Activated T-helper 17 cell treated with anti-CD3 and anti-CD28 coated beads, Interleukin-2, amount 50 U/mL, for 72 hours (primary cell): ENCODE data around the gene DACH1. TPM values are rescaled to one million over a fixed set of nuclear protein-coding genes. Genes with fewer than 3 reads are reported as not detected.
"Not testable (repeated sequence)": the region's sequence is repeated elsewhere in the genome, so short reads cannot be mapped to it uniquely, and the experiment has no call there.

Experiments used
- ATAC-seq: fragments of 150-1000 bp; cut with Tn5 transposase; replicated peaks from 2 replicates; pipeline ENCODE4 v1.10.0; 2021; ENCODE audit warnings: mild to moderate bottlenecking, moderate library complexity
- H3K27ac Mint-ChIP-seq: one replicate; pipeline ENCODE4 v1.8.0; 2022; ENCODE audit warnings: mixed read lengths
- H3K27me3 Mint-ChIP-seq: one replicate; pipeline ENCODE4 v1.8.0; 2022; ENCODE audit warnings: mixed read lengths
- H3K36me3 Mint-ChIP-seq: one replicate; pipeline ENCODE4 v1.8.0; 2022; ENCODE audit warnings: low read depth, mild to moderate bottlenecking, mixed read lengths
- H3K4me1 Mint-ChIP-seq: one replicate; pipeline ENCODE4 v1.8.0; 2022; ENCODE audit warnings: mixed read lengths
- H3K4me3 Mint-ChIP-seq: one replicate; pipeline ENCODE4 v1.8.0; 2022; ENCODE audit warnings: mild to moderate bottlenecking, mixed read lengths
- H3K9me3 Mint-ChIP-seq: one replicate; pipeline ENCODE4 v1.8.0; 2022; ENCODE audit warnings: mixed read lengths
- total RNA-seq, 2 donors: library from RNA; stranded (reverse); gene quantifications; one replicate each; pipeline ENCODE4 v1.2.3, GENCODE V29; 2022

The DACH1 gene
- total RNA-seq, 2 donors from 2014 or later: not detected

- Mint-ChIP-seq H3K36me3 (no peaks in the 10 kb centered on the region), H3K27ac (no peak overlapping the region), H3K4me1 (no peaks in the 10 kb centered on the region), H3K27me3 (no peaks in the 10 kb centered on the region), H3K9me3 (no peaks in the 10 kb centered on the region), H3K4me3 (no peak overlapping the region)
- no peak for ATAC-seq
These were observed 77.2 kb downstream of the DACH1 start for GRCh38 chr13:71789693-71790329.

DNA sequence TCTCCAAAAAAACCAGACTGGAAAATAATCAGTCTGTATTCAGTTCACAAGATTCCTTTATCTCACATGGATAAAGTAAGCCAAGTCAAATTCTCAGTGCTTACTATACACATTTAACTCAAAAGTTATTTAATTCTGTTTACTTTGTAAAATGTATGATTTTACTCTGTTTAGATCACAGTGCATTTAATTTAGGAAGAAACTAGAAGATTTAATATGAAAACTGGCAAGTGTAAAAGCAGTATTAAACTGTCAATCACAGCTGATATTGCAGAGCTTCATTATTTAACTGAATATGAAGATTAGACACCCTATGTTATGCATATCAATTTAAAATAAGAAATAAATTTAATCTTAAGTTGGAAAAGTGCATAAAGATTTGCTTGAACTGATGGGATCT is 78.0 kb downstream of the DACH1 start:
- no peaks in the 10 kb centered on the region for H3K4me1 Mint-ChIP-seq
- no peak overlapping the region for H3K4me3 Mint-ChIP-seq
- ATAC-seq: no peak
- H3K27ac Mint-ChIP-seq: no peak overlapping the region
- H3K27me3 Mint-ChIP-seq: no peaks in the 10 kb centered on the region
- no peaks in the 10 kb centered on the region for H3K36me3 Mint-ChIP-seq
- H3K9me3 Mint-ChIP-seq: no peaks in the 10 kb centered on the region

GRCh38 chr13:71787414-71787813 is 79.6 kb downstream of the DACH1 start:
- H3K36me3 Mint-ChIP-seq: no peaks in the 10 kb centered on the region
- H3K9me3 Mint-ChIP-seq: no peaks in the 10 kb centered on the region
- no peaks in the 10 kb centered on the region for H3K27me3 Mint-ChIP-seq
- H3K27ac Mint-ChIP-seq: no peak overlapping the region
- H3K4me3 Mint-ChIP-seq: no peak overlapping the region
- H3K4me1 Mint-ChIP-seq: no peaks in the 10 kb centered on the region
- no peak for ATAC-seq

DNA sequence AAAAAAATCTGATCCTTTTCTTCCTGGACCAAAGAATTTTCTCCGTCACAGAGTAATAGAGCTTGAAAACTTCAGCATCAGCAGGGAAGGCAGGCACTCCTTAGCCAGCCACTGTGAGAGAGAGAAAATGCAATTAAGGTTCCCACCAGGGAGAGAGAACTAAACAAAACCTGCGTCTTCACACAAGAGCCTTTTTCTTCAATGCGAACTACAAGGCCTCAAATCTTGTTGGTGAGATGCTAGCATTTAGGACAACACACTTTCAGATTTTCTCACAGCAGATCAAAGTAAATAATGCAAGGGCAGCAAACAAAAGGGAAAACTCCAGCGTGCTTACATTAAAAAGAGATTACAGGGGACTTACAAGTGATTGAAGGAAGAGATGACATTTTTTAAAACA is 80.1 kb downstream of the DACH1 start:
- H3K36me3 Mint-ChIP-seq: no peaks in the 10 kb centered on the region
- no peaks in the 10 kb centered on the region for H3K4me1 Mint-ChIP-seq
- H3K27ac Mint-ChIP-seq: no peak overlapping the region
- H3K27me3 Mint-ChIP-seq: no peaks in the 10 kb centered on the region
- no peak overlapping the region for H3K4me3 Mint-ChIP-seq
- no peaks in the 10 kb centered on the region for H3K9me3 Mint-ChIP-seq
- no peak for ATAC-seq

DNA sequence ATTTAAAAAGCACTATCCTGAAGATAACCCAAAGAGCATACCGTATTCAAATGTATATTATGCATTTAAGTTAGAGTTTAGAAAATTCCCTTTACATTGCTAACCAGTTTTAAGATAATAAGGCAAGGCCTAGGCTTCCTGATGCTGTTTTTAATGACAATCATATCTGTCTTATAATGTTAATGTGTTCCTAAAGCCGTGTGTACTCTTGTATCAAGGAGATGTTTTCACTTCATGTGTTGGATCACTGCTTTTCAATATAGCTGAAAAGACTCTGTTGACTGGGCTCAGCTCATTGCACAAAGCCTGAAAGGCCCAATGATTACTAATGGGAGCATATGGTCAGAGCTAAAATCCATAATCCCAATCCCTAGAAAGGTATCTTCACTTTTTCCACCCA is 81.6 kb downstream of the DACH1 start:
- no peaks in the 10 kb centered on the region for H3K36me3 Mint-ChIP-seq
- no peak for ATAC-seq
- no peaks in the 10 kb centered on the region for H3K4me1 Mint-ChIP-seq
- H3K27me3 Mint-ChIP-seq: no peaks in the 10 kb centered on the region
- no peak overlapping the region for H3K4me3 Mint-ChIP-seq
- H3K9me3 Mint-ChIP-seq: no peaks in the 10 kb centered on the region
- H3K27ac Mint-ChIP-seq: no peak overlapping the region

- H3K9me3 Mint-ChIP-seq: peaks cover 5% of the 10 kb centered on the region
These were observed 86.5 kb downstream of the DACH1 start for GRCh38 chr13:71780546-71780945.

DNA sequence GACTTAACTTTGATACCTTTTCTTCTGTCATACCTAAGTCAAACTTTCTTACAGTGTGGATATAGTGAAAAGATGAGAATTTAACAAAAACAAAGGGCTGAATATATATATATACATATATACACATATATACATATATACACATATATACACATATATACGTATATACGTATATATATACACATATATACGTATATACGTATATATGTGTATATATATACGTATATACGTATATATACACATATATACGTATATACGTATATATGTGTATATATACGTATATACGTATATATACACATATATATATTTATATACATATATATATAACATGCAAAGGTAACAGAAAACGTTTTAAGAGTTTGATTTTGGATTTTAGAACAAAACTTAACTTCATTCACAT is 88.0 kb downstream of the DACH1 start:
- not testable (repeated sequence) for ATAC-seq, H3K27ac Mint-ChIP-seq, H3K36me3 Mint-ChIP-seq, H3K27me3 Mint-ChIP-seq, H3K4me1 Mint-ChIP-seq, H3K9me3 Mint-ChIP-seq, H3K4me3 Mint-ChIP-seq

More at GRCh38 chr13:71780546-71780945, 86.5 kb downstream of the DACH1 start:
- H3K4me1 Mint-ChIP-seq: no peaks in the 10 kb centered on the region
- no peak for ATAC-seq
- no peaks in the 10 kb centered on the region for H3K36me3 Mint-ChIP-seq
- no peaks in the 10 kb centered on the region for H3K27me3 Mint-ChIP-seq
- H3K4me3 Mint-ChIP-seq: no peak overlapping the region
- no peak overlapping the region for H3K27ac Mint-ChIP-seq

- H3K27me3 Mint-ChIP-seq: no peaks in the 10 kb centered on the region
- no peak overlapping the region for H3K27ac Mint-ChIP-seq
- H3K4me3 Mint-ChIP-seq: no peak overlapping the region
- ATAC-seq: no peak
- H3K9me3 Mint-ChIP-seq: peaks cover 5% of the 10 kb centered on the region
- no peaks in the 10 kb centered on the region for H3K4me1 Mint-ChIP-seq
- H3K36me3 Mint-ChIP-seq: no peaks in the 10 kb centered on the region
These were observed 91.0 kb downstream of the DACH1 start for GRCh38 chr13:71775966-71776365.

- no peak for ATAC-seq
- Mint-ChIP-seq H3K27ac (no peak overlapping the region), H3K36me3 (no peaks in the 10 kb centered on the region), H3K4me1 (no peaks in the 10 kb centered on the region), H3K4me3 (no peak overlapping the region), H3K9me3 (peaks cover 3% of the 10 kb centered on the region), H3K27me3 (no peaks in the 10 kb centered on the region)
These were observed 92.1 kb downstream of the DACH1 start for GRCh38 chr13:71774863-71775262.

- Mint-ChIP-seq H3K27me3 (no peaks in the 10 kb centered on the region), H3K27ac (no peak overlapping the region), H3K4me3 (no peak overlapping the region), H3K4me1 (no peaks in the 10 kb centered on the region), H3K36me3 (no peaks in the 10 kb centered on the region), H3K9me3 (no peaks in the 10 kb centered on the region)
- no peak for ATAC-seq
These were observed 93.5 kb downstream of the DACH1 start for GRCh38 chr13:71773531-71773930.

DNA sequence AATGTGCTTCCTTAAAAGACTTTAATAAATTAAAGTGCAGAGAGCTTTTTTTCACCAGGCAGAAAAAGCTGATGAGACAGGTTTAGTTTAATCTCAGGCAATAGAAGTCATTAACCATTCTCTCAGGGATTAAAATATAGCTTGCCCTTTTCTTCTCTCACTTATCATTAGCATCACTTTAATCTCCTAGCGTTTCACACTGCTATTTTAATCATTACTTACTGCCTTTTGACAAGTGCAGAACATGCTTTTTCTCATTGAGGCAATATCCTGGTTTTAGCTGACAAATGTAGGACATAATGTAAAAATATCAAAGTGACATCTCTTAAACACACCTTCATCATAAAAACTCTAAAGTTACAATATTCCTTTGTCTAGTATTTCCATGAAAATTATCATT is 94.6 kb downstream of the DACH1 start:
- H3K4me1 Mint-ChIP-seq: no peaks in the 10 kb centered on the region
- no peak for ATAC-seq

GRCh38 chr13:71771144-71771543 is 95.9 kb downstream of the DACH1 start:
- Mint-ChIP-seq H3K27me3 (no peaks in the 10 kb centered on the region), H3K4me3 (no peak overlapping the region), H3K9me3 (no peaks in the 10 kb centered on the region), H3K27ac (no peak overlapping the region), H3K4me1 (no peaks in the 10 kb centered on the region), H3K36me3 (no peaks in the 10 kb centered on the region)
- no peak for ATAC-seq

More for the DNA sequence above, 94.6 kb downstream of the DACH1 start:
- H3K9me3 Mint-ChIP-seq: no peaks in the 10 kb centered on the region
- H3K4me3 Mint-ChIP-seq: no peak overlapping the region
- H3K36me3 Mint-ChIP-seq: no peaks in the 10 kb centered on the region
- H3K27ac Mint-ChIP-seq: no peak overlapping the region
- no peaks in the 10 kb centered on the region for H3K27me3 Mint-ChIP-seq

- no peaks in the 10 kb centered on the region for H3K4me1 Mint-ChIP-seq
- H3K27me3 Mint-ChIP-seq: no peaks in the 10 kb centered on the region
- no peaks in the 10 kb centered on the region for H3K9me3 Mint-ChIP-seq
- no peak overlapping the region for H3K4me3 Mint-ChIP-seq
- no peak for ATAC-seq
- H3K36me3 Mint-ChIP-seq: no peaks in the 10 kb centered on the region
- H3K27ac Mint-ChIP-seq: no peak overlapping the region
These were observed 96.3 kb downstream of the DACH1 start for GRCh38 chr13:71770710-71771109.

GRCh38 chr13:71768881-71769280 is 98.1 kb downstream of the DACH1 start:
- no peak for ATAC-seq
- H3K4me3 Mint-ChIP-seq: no peak overlapping the region
- no peaks in the 10 kb centered on the region for H3K36me3 Mint-ChIP-seq
- H3K27me3 Mint-ChIP-seq: no peaks in the 10 kb centered on the region
- H3K9me3 Mint-ChIP-seq: peaks cover 5% of the 10 kb centered on the region
- no peaks in the 10 kb centered on the region for H3K4me1 Mint-ChIP-seq
- H3K27ac Mint-ChIP-seq: no peak overlapping the region

- no peak for ATAC-seq
- Mint-ChIP-seq H3K4me3 (no peak overlapping the region), H3K36me3 (no peaks in the 10 kb centered on the region), H3K9me3 (no peaks in the 10 kb centered on the region), H3K4me1 (no peaks in the 10 kb centered on the region), H3K27ac (no peak overlapping the region), H3K27me3 (no peaks in the 10 kb centered on the region)
These were observed 107.1 kb downstream of the DACH1 start for GRCh38 chr13:71759651-71760511.
